Measurements from ENCODE around the gene CACNB4.

Gene CACNB4

GRCh38 chr2:152055366-152056108 lies 43.3 kb downstream of the CACNB4 start:
- TF ChIP-seq FOXP2 (optimal IDR thresholded peaks at IDR 0.05; ENCODE audit: borderline replicate concordance, extremely low read depth, extremely low read length, insufficient read depth) (no peak), TAF1 (IDR thresholded peaks at IDR 0.05; ENCODE audit: borderline replicate concordance, insufficient read depth, low read length) (no peak), REST (IDR thresholded peaks at IDR 0.05; ENCODE audit: insufficient read depth in 1 of 2, low read depth in 2 of 2, low read length in 2 of 2) (no peak), SIN3A (IDR thresholded peaks at IDR 0.05; ENCODE audit: borderline replicate concordance, insufficient read depth, low read length) (no peak), POLR2AphosphoS5 (IDR thresholded peaks at IDR 0.05; ENCODE audit: low read depth, low read length) (no peak)

- TF ChIP-seq POLR2AphosphoS5 (IDR thresholded peaks at IDR 0.05; ENCODE audit: low read depth, low read length): no peak
- no peak for TF ChIP-seq SIN3A (IDR thresholded peaks at IDR 0.05; ENCODE audit: borderline replicate concordance, insufficient read depth, low read length)
- TF ChIP-seq REST (IDR thresholded peaks at IDR 0.05; ENCODE audit: insufficient read depth in 1 of 2, low read depth in 2 of 2, low read length in 2 of 2): no peak
- TF ChIP-seq FOXP2 (optimal IDR thresholded peaks at IDR 0.05; ENCODE audit: borderline replicate concordance, extremely low read depth, extremely low read length, insufficient read depth): no peak
- no peak for TF ChIP-seq TAF1 (IDR thresholded peaks at IDR 0.05; ENCODE audit: borderline replicate concordance, insufficient read depth, low read length)
Observed at GRCh38 chr2:152054593-152054992, 44.3 kb downstream of the CACNB4 start.

- no peak for TF ChIP-seq POLR2AphosphoS5 (IDR thresholded peaks at IDR 0.05; ENCODE audit: low read depth, low read length)
- TF ChIP-seq TAF1 (IDR thresholded peaks at IDR 0.05; ENCODE audit: borderline replicate concordance, insufficient read depth, low read length): no peak
- no peak for TF ChIP-seq FOXP2 (optimal IDR thresholded peaks at IDR 0.05; ENCODE audit: borderline replicate concordance, extremely low read depth, extremely low read length, insufficient read depth)
- no peak for TF ChIP-seq REST (IDR thresholded peaks at IDR 0.05; ENCODE audit: insufficient read depth in 1 of 2, low read depth in 2 of 2, low read length in 2 of 2)
- no peak for TF ChIP-seq SIN3A (IDR thresholded peaks at IDR 0.05; ENCODE audit: borderline replicate concordance, insufficient read depth, low read length)
Observed at GRCh38 chr2:152051436-152051835, 47.4 kb downstream of the CACNB4 start.

GRCh38 chr2:152050915-152051314 lies 47.9 kb downstream of the CACNB4 start:
- TF ChIP-seq SIN3A (IDR thresholded peaks at IDR 0.05; ENCODE audit: borderline replicate concordance, insufficient read depth, low read length): no peak
- no peak for TF ChIP-seq TAF1 (IDR thresholded peaks at IDR 0.05; ENCODE audit: borderline replicate concordance, insufficient read depth, low read length)
- no peak for TF ChIP-seq POLR2AphosphoS5 (IDR thresholded peaks at IDR 0.05; ENCODE audit: low read depth, low read length)
- no peak for TF ChIP-seq REST (IDR thresholded peaks at IDR 0.05; ENCODE audit: insufficient read depth in 1 of 2, low read depth in 2 of 2, low read length in 2 of 2)
- TF ChIP-seq FOXP2 (optimal IDR thresholded peaks at IDR 0.05; ENCODE audit: borderline replicate concordance, extremely low read depth, extremely low read length, insufficient read depth): no peak

Data from PFSK-1 (cell line).